HepG2 (cell line): Measurements from ENCODE around the gene C1RL. TPM values are rescaled to one million over a fixed set of nuclear protein-coding genes. Genes with fewer than 3 reads are reported as not detected.
A peak's percentile ranks its signal among the peaks of the same experiment; 100 is the strongest.

ENCODE experiments used
- BCL6 ChIP-seq: IDR thresholded peaks from 2 replicates; pipeline ENCODE4 v1.6.1; 2016; ENCODE audit warnings: missing genetic modification reagents, missing compliant biosample characterization
- HDAC1 ChIP-seq: sonication (generic); formaldehyde crosslinking; IDR thresholded peaks from 2 replicates; pipeline ENCODE4 v1.5.1; 2020; ENCODE audit warnings: mild to moderate bottlenecking, missing genetic modification reagents
- MBD4 ChIP-seq: IDR thresholded peaks from 2 replicates; pipeline ENCODE4 v1.6.1; 2012; ENCODE audit warnings: low read length, inconsistent platforms, borderline replicate concordance
- REPIN1 ChIP-seq: sonication (generic); formaldehyde crosslinking; IDR thresholded peaks from 2 replicates; pipeline ENCODE4 v1.8.0; 2022; ENCODE audit warnings: missing genetic modification reagents, low read depth, mild to moderate bottlenecking, borderline replicate concordance
- SMAD9 ChIP-seq: sonication (generic); formaldehyde crosslinking; IDR thresholded peaks from 2 replicates; pipeline ENCODE4 v1.5.1; 2020; ENCODE audit warnings: mild to moderate bottlenecking, missing genetic modification reagents
- SYNCRIP ChIP-seq: fragments of 200-400 bp; formaldehyde crosslinking; IDR thresholded peaks from 2 replicates; pipeline ENCODE4 v1.6.1; 2018; ENCODE audit warnings: mild to moderate bottlenecking, low read depth, low read length; ENCODE audit not compliant: insufficient read depth
- TEAD2 ChIP-seq: sonication (generic); formaldehyde crosslinking; IDR thresholded peaks from 2 replicates; pipeline ENCODE4 v1.9.0; 2021; ENCODE audit warnings: missing genetic modification reagents
- ZNF10 ChIP-seq: sonication (generic); formaldehyde crosslinking; IDR thresholded peaks from 2 replicates; pipeline ENCODE4 v1.4.0; 2020; ENCODE audit warnings: mild to moderate bottlenecking, low read depth, missing genetic modification reagents, borderline replicate concordance
- ZNF205 ChIP-seq: IDR thresholded peaks from 2 replicates; pipeline ENCODE4 v1.6.1; 2018; ENCODE audit warnings: missing biosample characterization, missing genetic modification reagents
- ZNF232 ChIP-seq: sonication (generic); formaldehyde crosslinking; IDR thresholded peaks from 2 replicates; pipeline ENCODE4 v1.4.0; 2020; ENCODE audit warnings: missing genetic modification reagents, borderline replicate concordance
- ZNF768 ChIP-seq: sonication (generic); formaldehyde crosslinking; IDR thresholded peaks from 2 replicates; pipeline ENCODE4 v1.4.0; 2020; ENCODE audit warnings: missing genetic modification reagents
- polyA plus RNA-seq, 8 experiments: library from polyadenylated mRNA; depleted of rRNA in 3 of 8; stranded (reverse) in 7 of 8; unstranded in 1 of 8; fragments of >200 nt; fragmentation: Illumina TruSeq in 4 of 8; extraction: Trizol in 4 of 8; gene quantifications; 2 replicates each; pipeline versions ENCODE4 v1.2.1 to v1.2.3, GENCODE V29; 2011 to 2016; ENCODE audit warnings: low read depth in 4 of 8, missing spikeins in 1 of 8, mixed read lengths in 1 of 8; ENCODE audit not compliant: insufficient read depth in 1 of 8
- total RNA-seq, 5 experiments: library from RNA; depleted of rRNA; stranded (reverse); fragments of >200 nt; fragmentation: Illumina TruSeq; extraction: Trizol; gene quantifications; 2 replicates each; pipeline ENCODE4 v1.2.3, GENCODE V29; 2016; ENCODE audit warnings: low read depth in 1 of 5
- TF ChIP-seq, protein P1 (sequence below): IDR thresholded peaks from 2 replicates; pipeline ENCODE4 v1.6.1; 2016; ENCODE audit warnings: missing compliant biosample characterization, missing genetic modification reagents, borderline replicate concordance
- TF ChIP-seq, protein P2 (sequence below): sonication (generic); formaldehyde crosslinking; IDR thresholded peaks from 2 replicates; pipeline ENCODE4 v1.4.0; 2020; ENCODE audit warnings: missing genetic modification reagents, mild to moderate bottlenecking, borderline replicate concordance
- TF ChIP-seq, protein P3 (sequence below), 2 experiments: sonication (generic) in 1 of 2; formaldehyde crosslinking in 1 of 2; IDR thresholded peaks; 2 replicates each; pipeline versions ENCODE4 v1.4.0 to v1.6.1; 2016 to 2020; ENCODE audit warnings: borderline replicate concordance in 1 of 2, low read depth in 1 of 2, mild to moderate bottlenecking in 1 of 2, missing genetic modification reagents in 1 of 2
- TF ChIP-seq, protein P4 (sequence below): sonication (generic); formaldehyde crosslinking; IDR thresholded peaks from 2 replicates; pipeline ENCODE4 v1.5.0; 2020; ENCODE audit warnings: missing genetic modification reagents
- TF ChIP-seq, protein P5 (sequence below): sonication (generic); formaldehyde crosslinking; IDR thresholded peaks from 2 replicates; pipeline ENCODE4 v1.5.0; 2020; ENCODE audit warnings: missing genetic modification reagents, mild to moderate bottlenecking, borderline replicate concordance
- TF ChIP-seq, protein P6 (sequence below): IDR thresholded peaks from 2 replicates; pipeline ENCODE4 v1.6.1; 2012; ENCODE audit warnings: inconsistent platforms

Gene C1RL
- total and polyA plus RNA-seq, 2 of the 13 experiments (the other 11 are each of a cell fraction or from before 2014, with no cell fraction given), result 28.9 to 53.1 TPM

DNA sequence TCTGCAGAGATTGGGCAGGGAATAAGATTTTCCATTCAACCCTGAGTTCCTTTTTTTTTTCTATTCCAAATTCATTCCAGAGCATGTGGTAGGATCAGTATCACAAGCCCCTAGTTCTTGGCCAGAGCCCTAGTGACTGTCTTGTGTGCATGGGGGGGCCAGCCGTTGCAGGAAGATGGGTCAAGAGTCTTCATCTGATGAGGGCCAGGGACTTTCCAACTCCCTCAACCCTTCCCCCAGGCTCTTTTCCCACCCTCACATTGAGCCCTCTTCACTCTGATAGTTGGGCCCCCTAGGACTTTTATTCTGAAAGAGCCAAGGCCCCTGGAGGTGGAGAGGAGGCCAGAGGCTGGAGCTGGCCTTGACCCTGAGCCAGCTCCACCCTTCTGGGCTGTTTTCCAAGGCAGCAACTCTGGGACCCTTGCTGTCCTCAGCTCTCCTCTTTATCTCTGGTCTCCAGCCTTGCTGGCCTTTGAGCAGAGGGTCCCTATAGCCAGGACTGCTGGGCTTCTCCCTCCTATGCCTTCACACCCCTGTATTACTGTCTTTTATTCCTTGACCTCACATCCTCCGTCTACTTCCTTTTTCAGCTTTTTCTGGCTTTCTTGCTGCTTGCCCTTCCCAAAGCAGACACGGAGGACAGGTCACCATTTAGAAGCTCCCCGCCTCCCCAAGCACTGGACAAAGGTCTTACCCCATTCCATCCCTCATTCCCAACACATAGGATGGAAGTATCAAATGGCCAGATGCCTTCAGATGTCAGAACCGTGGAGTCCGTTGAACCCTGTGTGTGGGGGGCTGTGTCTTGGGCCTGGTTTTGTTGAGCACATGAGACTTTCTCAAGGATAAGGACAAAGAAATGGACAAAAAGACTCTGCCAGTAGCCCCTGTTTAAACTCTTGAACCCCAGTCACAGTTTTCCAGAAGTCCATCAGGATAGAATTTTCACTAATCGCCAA lies 14.1 kb upstream of the C1RL start (continued):
- TF ChIP-seq SYNCRIP, result no peak
- TF ChIP-seq MBD4, result no peak
- no peak for TF ChIP-seq ZNF232 (CRISPR knock-in tag)
- TF ChIP-seq, protein P1, sequence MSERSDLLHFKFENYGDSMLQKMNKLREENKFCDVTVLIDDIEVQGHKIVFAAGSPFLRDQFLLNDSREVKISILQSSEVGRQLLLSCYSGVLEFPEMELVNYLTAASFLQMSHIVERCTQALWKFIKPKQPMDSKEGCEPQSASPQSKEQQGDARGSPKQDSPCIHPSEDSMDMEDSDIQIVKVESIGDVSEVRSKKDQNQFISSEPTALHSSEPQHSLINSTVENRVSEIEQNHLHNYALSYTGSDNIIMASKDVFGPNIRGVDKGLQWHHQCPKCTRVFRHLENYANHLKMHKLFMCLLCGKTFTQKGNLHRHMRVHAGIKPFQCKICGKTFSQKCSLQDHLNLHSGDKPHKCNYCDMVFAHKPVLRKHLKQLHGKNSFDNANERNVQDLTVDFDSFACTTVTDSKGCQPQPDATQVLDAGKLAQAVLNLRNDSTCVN (CRISPR knock-in tag), result no peak
- TF ChIP-seq, protein P2, sequence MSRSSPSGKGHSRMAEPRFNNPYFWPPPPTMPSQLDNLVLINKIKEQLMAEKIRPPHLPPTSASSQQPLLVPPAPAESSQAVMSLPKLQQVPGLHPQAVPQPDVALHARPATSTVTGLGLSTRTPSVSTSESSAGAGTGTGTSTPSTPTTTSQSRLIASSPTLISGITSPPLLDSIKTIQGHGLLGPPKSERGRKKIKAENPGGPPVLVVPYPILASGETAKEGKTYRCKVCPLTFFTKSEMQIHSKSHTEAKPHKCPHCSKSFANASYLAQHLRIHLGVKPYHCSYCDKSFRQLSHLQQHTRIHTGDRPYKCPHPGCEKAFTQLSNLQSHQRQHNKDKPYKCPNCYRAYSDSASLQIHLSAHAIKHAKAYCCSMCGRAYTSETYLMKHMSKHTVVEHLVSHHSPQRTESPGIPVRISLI (CRISPR knock-in tag), result no peak
- no peak for TF ChIP-seq TEAD2 (CRISPR knock-in tag)
- no peak for TF ChIP-seq SMAD9 (CRISPR knock-in tag)
- no peak for TF ChIP-seq HDAC1 (CRISPR knock-in tag)
- TF ChIP-seq BCL6 (CRISPR knock-in tag), result peak; percentile 60
- TF ChIP-seq, protein P3, sequence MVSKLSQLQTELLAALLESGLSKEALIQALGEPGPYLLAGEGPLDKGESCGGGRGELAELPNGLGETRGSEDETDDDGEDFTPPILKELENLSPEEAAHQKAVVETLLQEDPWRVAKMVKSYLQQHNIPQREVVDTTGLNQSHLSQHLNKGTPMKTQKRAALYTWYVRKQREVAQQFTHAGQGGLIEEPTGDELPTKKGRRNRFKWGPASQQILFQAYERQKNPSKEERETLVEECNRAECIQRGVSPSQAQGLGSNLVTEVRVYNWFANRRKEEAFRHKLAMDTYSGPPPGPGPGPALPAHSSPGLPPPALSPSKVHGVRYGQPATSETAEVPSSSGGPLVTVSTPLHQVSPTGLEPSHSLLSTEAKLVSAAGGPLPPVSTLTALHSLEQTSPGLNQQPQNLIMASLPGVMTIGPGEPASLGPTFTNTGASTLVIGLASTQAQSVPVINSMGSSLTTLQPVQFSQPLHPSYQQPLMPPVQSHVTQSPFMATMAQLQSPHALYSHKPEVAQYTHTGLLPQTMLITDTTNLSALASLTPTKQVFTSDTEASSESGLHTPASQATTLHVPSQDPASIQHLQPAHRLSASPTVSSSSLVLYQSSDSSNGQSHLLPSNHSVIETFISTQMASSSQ (IDR thresholded peaks at IDR 0.05; ENCODE audit: low read depth), result no peak
- TF ChIP-seq, protein P3 (CRISPR knock-in tag; IDR thresholded peaks at IDR 0.05; ENCODE audit: borderline replicate concordance), result 0 out of 2 replicates have a peak, but pooled peaks have one; percentile 59
- TF ChIP-seq, protein P4, sequence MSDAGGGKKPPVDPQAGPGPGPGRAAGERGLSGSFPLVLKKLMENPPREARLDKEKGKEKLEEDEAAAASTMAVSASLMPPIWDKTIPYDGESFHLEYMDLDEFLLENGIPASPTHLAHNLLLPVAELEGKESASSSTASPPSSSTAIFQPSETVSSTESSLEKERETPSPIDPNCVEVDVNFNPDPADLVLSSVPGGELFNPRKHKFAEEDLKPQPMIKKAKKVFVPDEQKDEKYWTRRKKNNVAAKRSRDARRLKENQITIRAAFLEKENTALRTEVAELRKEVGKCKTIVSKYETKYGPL (CRISPR knock-in tag), result no peak
- TF ChIP-seq, protein P5, sequence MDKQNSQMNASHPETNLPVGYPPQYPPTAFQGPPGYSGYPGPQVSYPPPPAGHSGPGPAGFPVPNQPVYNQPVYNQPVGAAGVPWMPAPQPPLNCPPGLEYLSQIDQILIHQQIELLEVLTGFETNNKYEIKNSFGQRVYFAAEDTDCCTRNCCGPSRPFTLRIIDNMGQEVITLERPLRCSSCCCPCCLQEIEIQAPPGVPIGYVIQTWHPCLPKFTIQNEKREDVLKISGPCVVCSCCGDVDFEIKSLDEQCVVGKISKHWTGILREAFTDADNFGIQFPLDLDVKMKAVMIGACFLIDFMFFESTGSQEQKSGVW (CRISPR knock-in tag), result no peak
- 0 out of 2 replicates have a peak, but pooled peaks have one; percentile 35 for TF ChIP-seq ZNF205 (CRISPR knock-in tag)
- no peak for TF ChIP-seq ZNF10 (CRISPR knock-in tag)
- 0 out of 2 replicates have a peak, but pooled peaks have one; percentile 36 for TF ChIP-seq REPIN1 (CRISPR knock-in tag)
- TF ChIP-seq ZNF768, result no peak
- TF ChIP-seq, protein P6, sequence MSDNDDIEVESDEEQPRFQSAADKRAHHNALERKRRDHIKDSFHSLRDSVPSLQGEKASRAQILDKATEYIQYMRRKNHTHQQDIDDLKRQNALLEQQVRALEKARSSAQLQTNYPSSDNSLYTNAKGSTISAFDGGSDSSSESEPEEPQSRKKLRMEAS, result no peak
